HUES48 (cell line): ENCODE measurements around the gene RERE.

Experiments used
- H3K27ac ChIP-seq: one replicate; pipeline ENCODE4 v1.7.0; 2013; ENCODE audit warnings: low read depth, low read length, inconsistent platforms
- H3K27me3 ChIP-seq: 2 replicates; pipeline ENCODE4 v1.6.1; 2013; ENCODE audit warnings: mild to moderate bottlenecking, low read length; ENCODE audit not compliant: control insufficient read depth, insufficient read depth
- H3K36me3 ChIP-seq: 2 replicates; pipeline ENCODE4 v1.6.1; 2013; ENCODE audit warnings: low read length; ENCODE audit not compliant: control insufficient read depth, insufficient read depth
- H3K4me1 ChIP-seq: 2 replicates; pipeline ENCODE4 v1.6.1; 2013; ENCODE audit warnings: mild to moderate bottlenecking, low read length; ENCODE audit not compliant: control insufficient read depth, insufficient read depth
- H3K4me3 ChIP-seq: 2 replicates; pipeline ENCODE4 v1.5.1; 2013; ENCODE audit warnings: mild to moderate bottlenecking, low read depth, low read length
- H3K9ac ChIP-seq: 2 replicates; pipeline ENCODE4 v1.6.1; 2013; ENCODE audit warnings: mild to moderate bottlenecking, low read depth, low read length, moderate library complexity
- H3K9me3 ChIP-seq: 2 replicates; pipeline ENCODE4 v1.6.1; 2013; ENCODE audit warnings: low read length; ENCODE audit not compliant: control insufficient read depth, insufficient read depth

RERE gene

GRCh38 chr1:8640950-8641349 is 176.5 kb downstream of the RERE start:
- Histone ChIP-seq H3K4me3 (no peak overlapping the region), H3K36me3 (peaks cover 12% of the 10 kb centered on the region), H3K27ac (no peak overlapping the region), H3K4me1 (peaks cover 12% of the 10 kb centered on the region), H3K9ac (no peak overlapping the region), H3K27me3 (no peaks in the 10 kb centered on the region), H3K9me3 (no peaks in the 10 kb centered on the region)

GRCh38 chr1:8639148-8639547 is 178.3 kb downstream of the RERE start:
- no peak overlapping the region for H3K4me3 ChIP-seq
- peaks cover 10% of the 10 kb centered on the region for H3K36me3 ChIP-seq
- peaks cover 12% of the 10 kb centered on the region for H3K4me1 ChIP-seq
- H3K27me3 ChIP-seq = no peaks in the 10 kb centered on the region
- no peak overlapping the region for H3K9ac ChIP-seq
- H3K27ac ChIP-seq = no peak overlapping the region
- no peaks in the 10 kb centered on the region for H3K9me3 ChIP-seq

GRCh38 chr1:8633741-8634501 is 183.5 kb downstream of the RERE start:
- Histone ChIP-seq H3K9ac (no peak overlapping the region), H3K4me1 (peaks cover 20% of the 10 kb centered on the region), H3K27ac (no peak overlapping the region), H3K36me3 (peaks cover 8% of the 10 kb centered on the region; the same call in 1 of the 2 replicates), H3K4me3 (no peak overlapping the region), H3K27me3 (no peaks in the 10 kb centered on the region), H3K9me3 (no peaks in the 10 kb centered on the region)

GRCh38 chr1:8632102-8632501 is 185.3 kb downstream of the RERE start:
- no peak overlapping the region for H3K27ac ChIP-seq
- peaks cover 32% of the 10 kb centered on the region for H3K4me1 ChIP-seq
- H3K27me3 ChIP-seq = no peaks in the 10 kb centered on the region

GRCh38 chr1:8631163-8631562 is 186.3 kb downstream of the RERE start:
- Histone ChIP-seq H3K9me3 (no peaks in the 10 kb centered on the region), H3K4me1 (peaks cover 42% of the 10 kb centered on the region), H3K27me3 (no peaks in the 10 kb centered on the region), H3K27ac (no peak overlapping the region), H3K36me3 (peaks cover 4% of the 10 kb centered on the region; the same call in 1 of the 2 replicates), H3K4me3 (no peak overlapping the region), H3K9ac (no peak overlapping the region)

More at GRCh38 chr1:8632102-8632501, 185.3 kb downstream of the RERE start:
- no peak overlapping the region for H3K4me3 ChIP-seq
- H3K36me3 ChIP-seq = peaks cover 4% of the 10 kb centered on the region; the same call in 1 of the 2 replicates
- no peak overlapping the region for H3K9ac ChIP-seq
- H3K9me3 ChIP-seq = no peaks in the 10 kb centered on the region

- H3K9ac ChIP-seq = no peak overlapping the region
- no peaks in the 10 kb centered on the region for H3K36me3 ChIP-seq
- peaks cover 47% of the 10 kb centered on the region for H3K4me1 ChIP-seq
- no peak overlapping the region for H3K4me3 ChIP-seq
- H3K27me3 ChIP-seq = no peaks in the 10 kb centered on the region
- no peaks in the 10 kb centered on the region for H3K9me3 ChIP-seq
- H3K27ac ChIP-seq = peak overlapping the region; percentile 11
Measured at GRCh38 chr1:8629241-8630091, 188.0 kb downstream of the RERE start.

GRCh38 chr1:8628606-8629005 is 188.8 kb downstream of the RERE start:
- H3K36me3 ChIP-seq = no peaks in the 10 kb centered on the region
- H3K27ac ChIP-seq = no peak overlapping the region
- no peak overlapping the region for H3K9ac ChIP-seq
- no peaks in the 10 kb centered on the region for H3K9me3 ChIP-seq
- H3K4me3 ChIP-seq = no peak overlapping the region
- peaks cover 47% of the 10 kb centered on the region for H3K4me1 ChIP-seq
- H3K27me3 ChIP-seq = no peaks in the 10 kb centered on the region

- H3K9me3 ChIP-seq = no peaks in the 10 kb centered on the region
- no peaks in the 10 kb centered on the region for H3K27me3 ChIP-seq
- no peaks in the 10 kb centered on the region for H3K36me3 ChIP-seq
- no peak overlapping the region for H3K4me3 ChIP-seq
- H3K9ac ChIP-seq = no peak overlapping the region
- peaks cover 47% of the 10 kb centered on the region for H3K4me1 ChIP-seq
- no peak overlapping the region for H3K27ac ChIP-seq
Measured at GRCh38 chr1:8627728-8628127, 189.7 kb downstream of the RERE start.

- H3K27ac ChIP-seq = peak overlapping the region; percentile 11
- no peaks in the 10 kb centered on the region for H3K27me3 ChIP-seq
- no peaks in the 10 kb centered on the region for H3K36me3 ChIP-seq
- peaks cover 40% of the 10 kb centered on the region for H3K4me1 ChIP-seq
- H3K9ac ChIP-seq = no peak overlapping the region
- H3K9me3 ChIP-seq = no peaks in the 10 kb centered on the region
- no peak overlapping the region for H3K4me3 ChIP-seq
Measured at GRCh38 chr1:8625981-8626898, 191.2 kb downstream of the RERE start.

GRCh38 chr1:8625491-8625890 is 191.9 kb downstream of the RERE start:
- no peak overlapping the region for H3K9ac ChIP-seq
- no peaks in the 10 kb centered on the region for H3K36me3 ChIP-seq
- H3K27ac ChIP-seq = no peak overlapping the region

More at GRCh38 chr1:8625491-8625890, 191.9 kb downstream of the RERE start:
- Histone ChIP-seq H3K27me3 (no peaks in the 10 kb centered on the region), H3K4me3 (no peak overlapping the region), H3K4me1 (peaks cover 37% of the 10 kb centered on the region), H3K9me3 (no peaks in the 10 kb centered on the region)
